GM11168 (cell line): Measurements from ENCODE around the gene GABRB1.

Experiments
- in situ Hi-C: fragments of 300-500 bp; cut with MboI; formaldehyde crosslinking; loops from one replicate; pipeline ENCODE4 v1.12.0; 2022; ENCODE audit warnings: low sequenced_read_pairs; ENCODE audit not compliant: unreplicated experiment

The GABRB1 gene

GRCh38 chr4:47432749-47433148, 401.4 kb downstream of the GABRB1 start:
- in situ Hi-C loops, result no loop called here

- in situ Hi-C loops, result no loop called here
Observed at GRCh38 chr4:47434931-47435330, 403.6 kb downstream of the GABRB1 start.

- in situ Hi-C loops, result no loop called here
Observed at GRCh38 chr4:47442980-47443379, 411.6 kb downstream of the GABRB1 start.

- in situ Hi-C loops, result no loop called here
Observed at GRCh38 chr4:47444031-47444430, 412.7 kb downstream of the GABRB1 start.

GRCh38 chr4:47451657-47452056, 420.3 kb downstream of the GABRB1 start:
- in situ Hi-C loops, result no loop called here

- in situ Hi-C loops, result no loop called here
Observed at GRCh38 chr4:47462799-47463234, 431.4 kb downstream of the GABRB1 start.

- in situ Hi-C loops, result no loop called here
Observed at GRCh38 chr4:47463235-47463956, 432.0 kb downstream of the GABRB1 start, which contains the start of gene COMMD8. Gene COMMD8, minus strand, starts transcription at chr4:47463702. Its CDS starts 51 bp downstream, at chr4:47463651.

- in situ Hi-C loops, result no loop called here
Observed at GRCh38 chr4:47465004-47465403, 433.6 kb downstream of the GABRB1 start.

GRCh38 chr4:47466056-47466785, 434.9 kb downstream of the GABRB1 start:
- in situ Hi-C loops, result no loop called here

GRCh38 chr4:47468706-47469365, 437.5 kb downstream of the GABRB1 start:
- in situ Hi-C loops, result no loop called here

- in situ Hi-C loops, result no loop called here
Observed at GRCh38 chr4:47469951-47470350, 438.6 kb downstream of the GABRB1 start.

GRCh38 chr4:47471064-47471463, 439.7 kb downstream of the GABRB1 start:
- in situ Hi-C loops, result no loop called here

GRCh38 chr4:47471591-47471990, 440.2 kb downstream of the GABRB1 start:
- in situ Hi-C loops, result no loop called here

- in situ Hi-C loops, result no loop called here
Observed at GRCh38 chr4:47473141-47473750, 441.9 kb downstream of the GABRB1 start.

- in situ Hi-C loops, result no loop called here
Observed at GRCh38 chr4:47474799-47475198, 443.4 kb downstream of the GABRB1 start.

- in situ Hi-C loops, result no loop called here
Observed at GRCh38 chr4:47475411-47475810, 444.0 kb downstream of the GABRB1 start.
